Measurements from ENCODE around the gene CSF3.
A peak's percentile ranks its signal among the peaks of the same experiment; 100 is the strongest.

CSF3 gene

GRCh38 chr17:39979016-39979670 lies 36.1 kb upstream of the CSF3 start:
- no peak for DNase-seq (ENCODE audit: extremely low read depth, insufficient read length)
- Histone ChIP-seq H3K36me3 (ENCODE audit: control insufficient read depth, insufficient read depth, low read length) (peaks cover under 1% of the 10 kb centered on the region), H3K27me3 (replicated peaks; ENCODE audit: control insufficient read depth, insufficient read depth, low read length) (no peaks in the 10 kb centered on the region; the same call in 1 of the 2 replicates), H3K4me3 (replicated peaks; ENCODE audit: low read depth, low read length) (no peak overlapping the region)
- TF ChIP-seq CTCF (IDR thresholded peaks at IDR 0.05; ENCODE audit: insufficient read depth, low read length, poor library complexity, severe bottlenecking) = no peak

GRCh38 chr17:39979893-39980350 lies 35.3 kb upstream of the CSF3 start:
- peak; percentile 28 for TF ChIP-seq CTCF (IDR thresholded peaks at IDR 0.05; ENCODE audit: insufficient read depth, low read length, poor library complexity, severe bottlenecking)
- Histone ChIP-seq H3K4me3 (replicated peaks; ENCODE audit: low read depth, low read length) (peak overlapping the region; percentile 74), H3K36me3 (ENCODE audit: control insufficient read depth, insufficient read depth, low read length) (peaks cover 8% of the 10 kb centered on the region), H3K27me3 (replicated peaks; ENCODE audit: control insufficient read depth, insufficient read depth, low read length) (no peaks in the 10 kb centered on the region)
- no peak for DNase-seq (ENCODE audit: extremely low read depth, insufficient read length)

- peak within 1 kb of the TSS; percentile 99 for H3K4me3 ChIP-seq (replicated peaks; ENCODE audit: low read depth, low read length)
- TF ChIP-seq CTCF (IDR thresholded peaks at IDR 0.05; ENCODE audit: insufficient read depth, low read length, poor library complexity, severe bottlenecking) = peak; percentile 71
- H3K36me3 ChIP-seq (ENCODE audit: control insufficient read depth, insufficient read depth, low read length) = peaks cover 12% of the 10 kb centered on the region
- H3K27me3 ChIP-seq (replicated peaks; ENCODE audit: control insufficient read depth, insufficient read depth, low read length) = no peaks in the 10 kb centered on the region
- peak; percentile 95 for DNase-seq (ENCODE audit: extremely low read depth, insufficient read length)
Observed at GRCh38 chr17:39980351-39981206, 34.7 kb upstream of the CSF3 start, which contains the start of gene PSMD3. TSS of gene PSMD3 (plus strand) at chr17:39980807. CDS start at chr17:39980971, 164 bp downstream.

- peaks cover 15% of the 10 kb centered on the region for H3K36me3 ChIP-seq (ENCODE audit: control insufficient read depth, insufficient read depth, low read length)
- peak; percentile 8 for TF ChIP-seq CTCF (IDR thresholded peaks at IDR 0.05; ENCODE audit: insufficient read depth, low read length, poor library complexity, severe bottlenecking)
- DNase-seq (ENCODE audit: extremely low read depth, insufficient read length) = no peak
Observed at GRCh38 chr17:39981207-39981741, 34.0 kb upstream of the CSF3 start.

GRCh38 chr17:39981766-39982375 lies 33.4 kb upstream of the CSF3 start:
- no peak for DNase-seq (ENCODE audit: extremely low read depth, insufficient read length)
- Histone ChIP-seq H3K36me3 (ENCODE audit: control insufficient read depth, insufficient read depth, low read length) (peaks cover 19% of the 10 kb centered on the region), H3K27me3 (replicated peaks; ENCODE audit: control insufficient read depth, insufficient read depth, low read length) (no peaks in the 10 kb centered on the region), H3K4me3 (replicated peaks; ENCODE audit: low read depth, low read length) (peak overlapping the region; percentile 99)
- no peak for TF ChIP-seq CTCF (IDR thresholded peaks at IDR 0.05; ENCODE audit: insufficient read depth, low read length, poor library complexity, severe bottlenecking)

More at GRCh38 chr17:39981207-39981741, 34.0 kb upstream of the CSF3 start:
- no peaks in the 10 kb centered on the region for H3K27me3 ChIP-seq (replicated peaks; ENCODE audit: control insufficient read depth, insufficient read depth, low read length)
- H3K4me3 ChIP-seq (replicated peaks; ENCODE audit: low read depth, low read length) = peak overlapping the region; percentile 99

All from GM06990 (cell line).